ENCODE results near the gene BIRC3. TPM values are rescaled to one million over a fixed set of nuclear protein-coding genes. Genes with fewer than 3 reads are reported as not detected.

The BIRC3 gene
- total and polyA plus RNA-seq, 12 donors = 1.1 to 16.5 (median 5.4) TPM

GRCh38 chr11:102323542-102324251 lies 6.4 kb downstream of the BIRC3 start:
- 96 to 98% methylated on average over 1 of the region's 1 CpG for WGBS, 2 donors
- intact Hi-C loops (cut with DNase I) = no loop called here
- no peaks in the 10 kb centered on the region for H3K9me3 ChIP-seq
- no peaks in the 10 kb centered on the region for H3K27me3 ChIP-seq
- no peak overlapping the region for H3K4me3 ChIP-seq
- no peak for TF ChIP-seq CTCF (IDR thresholded peaks at IDR 0.05)
- H3K36me3 ChIP-seq = peaks cover 0 to 45% (median 0%) of the 10 kb centered on the region in 9 donors
- DNase-seq = no peak
- no peak overlapping the region for H3K27ac ChIP-seq
- H3K4me1 ChIP-seq = peaks cover 0 to 49% (median 0%) of the 10 kb centered on the region in 9 donors
- no peak for ATAC-seq

GRCh38 chr11:102325088-102325487 lies 7.8 kb downstream of the BIRC3 start:
- TF ChIP-seq CTCF (IDR thresholded peaks at IDR 0.05) = peak in 1 of 9 donors; percentile 6
- Histone ChIP-seq H3K4me3 (no peak overlapping the region), H3K9me3 (no peaks in the 10 kb centered on the region), H3K36me3 (peaks cover 0 to 59% (median 0%) of the 10 kb centered on the region in 9 donors), H3K27ac (no peak overlapping the region), H3K27me3 (no peaks in the 10 kb centered on the region), H3K4me1 (peaks cover 0 to 39% (median 0%) of the 10 kb centered on the region in 9 donors)
- no peak for ATAC-seq
- no peak for DNase-seq
- intact Hi-C loops (cut with DNase I) = no loop called here
- 88 to 90% methylated on average over 3 of the region's 3 CpGs for WGBS, 2 donors

- no peak for ATAC-seq
- WGBS, 2 donors = 100% methylated on average over 1 of the region's 1 CpG
- Histone ChIP-seq H3K4me1 (peaks cover 0 to 6% (median 0%) of the 10 kb centered on the region in 9 donors), H3K27ac (no peak overlapping the region), H3K9me3 (no peaks in the 10 kb centered on the region), H3K4me3 (no peak overlapping the region), H3K27me3 (no peaks in the 10 kb centered on the region), H3K36me3 (peaks cover 0 to 91% (median 3%) of the 10 kb centered on the region in 9 donors)
- intact Hi-C loops (cut with DNase I) = no loop called here
- no peak for TF ChIP-seq CTCF (IDR thresholded peaks at IDR 0.05)
- DNase-seq = no peak
Observed at GRCh38 chr11:102328748-102329147, 11.5 kb downstream of the BIRC3 start.

GRCh38 chr11:102330231-102330630 lies 12.9 kb downstream of the BIRC3 start:
- no peak overlapping the region for H3K27ac ChIP-seq
- no peak for ATAC-seq
- no peaks in the 10 kb centered on the region for H3K27me3 ChIP-seq
- H3K4me1 ChIP-seq = no peaks in the 10 kb centered on the region
- intact Hi-C loops (cut with DNase I) = loop anchor here in 2 of 10 donors (10.0 kb wide), 2 partner anchors 45 to 335 kb away; no protein-coding TSS in a partner anchor
- no peak for TF ChIP-seq CTCF (IDR thresholded peaks at IDR 0.05)
- DNase-seq = no peak
- peaks cover 0 to 100% (median 3%) of the 10 kb centered on the region in 9 donors for H3K36me3 ChIP-seq
- no peak overlapping the region for H3K4me3 ChIP-seq
- no peaks in the 10 kb centered on the region for H3K9me3 ChIP-seq
